Fibroblast of gingiva (primary cell): ENCODE measurements around the gene ZNF106.

Experiments used
- DNase-seq: peaks from one replicate; pipeline ENCODE4 v3.0.0-alpha.2; 2011; ENCODE audit warnings: low read depth

The ZNF106 gene

DNA sequence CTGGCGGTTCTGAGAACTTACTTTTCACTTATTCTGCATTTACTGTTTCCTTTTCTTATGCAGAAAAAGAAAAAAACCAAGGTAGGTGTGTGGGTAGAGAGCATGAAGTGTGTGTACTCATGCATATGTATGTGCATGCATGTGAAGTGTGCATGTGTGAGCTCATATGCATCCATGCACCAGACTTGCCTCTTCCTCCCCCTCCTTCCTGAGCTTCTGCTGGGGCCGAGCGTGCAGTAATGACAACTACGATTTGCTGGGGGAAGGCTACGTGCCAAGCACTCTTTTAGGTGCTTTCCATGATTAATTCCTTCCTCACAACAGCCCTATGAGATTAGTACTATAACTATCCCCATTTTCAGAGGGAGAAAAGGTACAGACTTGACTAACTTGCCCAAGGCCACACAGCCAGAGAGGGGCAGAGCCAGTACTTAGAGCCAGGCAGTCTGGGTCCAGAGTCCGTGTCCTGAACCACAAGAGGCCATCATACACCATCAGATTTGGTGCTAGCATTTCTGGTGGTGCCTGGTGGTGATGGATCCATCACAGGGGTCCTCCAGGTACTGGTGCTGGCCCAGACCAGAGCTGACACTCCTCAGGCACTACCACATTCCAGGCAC, 85.0 kb downstream of the ZNF106 start:
- DNase-seq, result no peak

DNA sequence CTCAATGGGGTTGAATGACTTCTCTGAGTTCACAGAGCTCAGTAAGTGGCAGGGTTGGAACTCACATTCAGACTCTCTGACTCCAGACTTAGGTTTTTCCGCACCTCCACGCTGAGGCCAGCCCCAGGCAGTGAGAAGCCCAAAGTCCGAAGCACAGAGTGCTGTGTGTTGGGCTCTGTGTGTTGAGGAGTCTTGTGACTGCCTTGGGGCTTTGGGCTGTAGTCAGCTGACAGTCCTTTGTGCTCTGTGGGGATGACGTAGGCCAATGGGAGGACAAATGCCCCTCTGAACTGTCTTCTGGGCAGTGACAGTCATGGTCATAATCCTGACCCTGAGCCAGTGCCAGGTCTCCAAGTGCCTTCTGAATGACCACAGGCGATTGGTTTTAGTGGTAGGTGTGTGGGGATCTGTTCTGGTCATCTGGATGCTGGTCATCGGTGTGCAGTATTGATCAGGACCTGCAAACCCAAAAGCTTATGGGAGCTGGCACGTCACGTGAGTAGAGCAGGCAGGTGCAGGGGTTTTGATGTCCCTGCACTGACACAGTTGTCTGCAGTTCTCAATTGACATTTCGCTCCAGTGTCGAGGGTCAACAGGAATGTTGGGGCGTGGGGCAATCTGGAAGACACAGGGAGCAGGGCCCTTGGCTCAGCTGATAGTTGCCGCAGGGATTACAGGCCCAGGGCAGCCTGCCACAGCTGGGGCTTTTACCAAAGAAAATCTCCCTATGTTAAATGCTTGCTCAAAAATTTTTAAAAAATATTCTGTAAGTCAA, 86.3 kb downstream of the ZNF106 start:
- DNase-seq, result no peak

DNA sequence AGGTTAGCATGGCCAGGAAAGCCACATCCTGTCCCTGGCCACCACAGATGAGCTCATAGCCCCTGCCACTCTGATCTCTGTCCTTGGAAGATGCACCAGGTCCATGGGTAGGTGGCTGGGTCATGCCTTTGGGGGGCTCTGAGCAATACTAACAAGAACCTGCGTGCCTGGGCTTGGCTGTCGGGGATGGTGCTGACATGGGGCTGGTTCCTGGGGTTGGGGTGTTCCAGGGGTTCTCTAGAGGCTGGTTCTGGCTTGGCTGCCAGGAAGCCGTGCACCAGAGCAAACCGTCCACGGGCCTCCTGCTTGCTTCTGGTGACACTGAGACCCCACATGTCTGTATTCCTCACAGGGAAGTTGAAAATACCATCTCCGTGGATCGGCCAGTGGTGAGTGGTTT, 87.6 kb downstream of the ZNF106 start:
- no peak for DNase-seq

DNA sequence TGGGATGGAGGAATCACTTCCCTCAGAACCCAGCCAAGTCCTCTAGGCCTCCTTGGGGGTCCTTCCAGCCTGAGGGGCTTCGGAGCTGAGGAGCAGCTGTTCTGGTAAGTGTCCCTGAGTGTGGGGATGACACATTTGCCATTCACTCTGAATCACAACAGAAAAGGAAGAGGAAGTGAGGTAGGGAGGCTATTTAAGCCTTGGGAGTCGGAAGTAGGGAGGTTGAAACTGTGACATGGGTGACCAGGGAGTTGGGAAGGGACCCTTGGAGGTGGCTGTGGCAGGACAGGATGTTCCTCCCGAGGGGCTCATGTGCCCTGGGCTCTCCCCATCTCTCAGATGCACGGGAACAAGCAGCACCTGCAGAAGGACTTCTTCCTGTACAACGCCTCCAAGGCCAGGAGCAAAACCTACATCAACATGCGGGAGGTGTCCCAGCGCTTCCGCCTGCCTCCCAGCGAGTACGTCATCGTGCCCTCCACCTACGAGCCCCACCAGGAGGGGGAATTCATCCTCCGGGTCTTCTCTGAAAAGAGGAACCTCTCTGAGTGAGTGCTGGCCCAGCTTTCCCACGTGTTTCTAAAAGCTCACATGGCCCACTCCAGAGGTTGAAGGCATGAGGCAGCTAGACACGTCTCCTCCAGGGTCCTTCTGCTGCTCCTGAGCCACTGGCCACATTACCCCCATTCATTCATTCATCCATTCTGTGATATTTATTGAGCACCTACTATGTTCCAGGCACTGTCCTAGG, 88.3 kb downstream of the ZNF106 start:
- no peak for DNase-seq

DNA sequence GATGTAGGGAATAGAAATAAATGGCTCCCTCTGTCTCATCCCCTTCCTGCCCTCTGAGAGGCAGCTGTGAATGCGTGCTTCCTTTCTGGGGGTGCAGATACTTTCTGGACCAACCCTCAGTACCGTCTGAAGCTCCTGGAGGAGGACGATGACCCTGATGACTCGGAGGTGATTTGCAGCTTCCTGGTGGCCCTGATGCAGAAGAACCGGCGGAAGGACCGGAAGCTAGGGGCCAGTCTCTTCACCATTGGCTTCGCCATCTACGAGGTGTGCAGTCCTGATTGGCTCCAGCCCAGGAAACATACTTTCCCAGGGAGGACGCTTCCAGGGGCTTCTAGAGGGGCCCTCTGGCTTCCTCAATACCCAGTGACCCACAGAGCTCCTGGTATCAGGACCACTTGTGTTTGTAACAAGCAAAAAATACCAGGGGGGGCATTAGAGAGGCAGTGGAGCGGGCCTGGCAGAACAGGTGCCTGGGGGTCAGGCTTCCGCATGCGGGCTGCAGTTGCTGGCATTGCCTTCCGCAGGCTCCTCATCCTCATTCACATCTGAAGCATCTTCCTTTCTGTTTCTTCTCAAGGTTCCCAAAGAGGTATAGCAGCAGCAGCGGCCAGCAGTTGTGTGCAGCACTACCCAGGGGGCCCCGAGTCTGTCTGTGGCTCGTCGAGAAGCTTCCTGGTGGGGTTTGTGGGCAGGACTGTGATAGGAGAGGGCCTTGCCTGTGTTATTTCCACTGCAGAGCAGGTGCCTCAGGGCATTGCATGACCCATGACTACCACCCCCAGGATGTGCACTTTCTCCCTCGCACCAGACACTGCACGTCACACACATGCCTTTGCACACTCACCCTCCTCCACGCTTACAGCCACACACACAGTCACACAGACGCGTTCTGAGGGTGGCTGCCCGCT, 89.1 kb downstream of the ZNF106 start:
- DNase-seq, result no peak

DNA sequence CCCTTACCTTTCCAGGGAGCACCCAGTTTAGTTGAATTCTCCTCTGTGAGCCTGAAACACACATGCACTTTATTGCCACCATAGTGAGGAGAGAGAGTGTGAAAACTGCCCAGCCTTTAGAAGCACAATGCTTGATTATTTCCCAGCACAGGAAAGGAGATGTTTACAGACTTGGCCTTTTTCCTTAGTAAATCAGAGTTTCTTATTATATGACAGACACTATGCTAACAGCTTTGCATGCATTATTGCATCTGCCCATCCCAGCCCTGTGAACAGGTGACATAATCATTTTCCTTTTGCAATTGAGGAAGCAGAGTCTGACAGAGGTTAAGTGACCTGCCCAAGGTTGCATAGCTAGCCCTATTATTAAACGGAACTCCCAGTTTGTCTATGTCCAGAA, 95.1 kb downstream of the ZNF106 start:
- DNase-seq, result no peak

DNA sequence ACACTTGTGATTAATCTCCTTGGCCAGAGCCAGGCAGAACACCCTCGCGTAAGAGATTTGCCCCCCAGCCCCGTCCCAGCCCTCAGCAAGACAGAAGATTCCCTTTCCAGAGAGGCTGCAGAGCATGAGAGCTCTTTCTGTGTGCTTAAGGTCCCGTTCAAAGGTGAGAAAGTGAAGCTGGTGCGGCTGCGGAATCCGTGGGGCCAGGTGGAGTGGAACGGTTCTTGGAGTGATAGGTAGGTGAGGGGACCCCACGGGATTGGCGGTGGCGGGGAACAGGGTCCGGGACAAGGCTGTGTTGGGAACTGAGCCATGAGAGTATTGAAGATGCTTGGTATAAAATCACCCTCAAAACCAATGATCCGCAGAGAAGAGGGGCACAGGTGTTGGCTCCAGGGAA, 96.8 kb downstream of the ZNF106 start:
- DNase-seq, result no peak

DNA sequence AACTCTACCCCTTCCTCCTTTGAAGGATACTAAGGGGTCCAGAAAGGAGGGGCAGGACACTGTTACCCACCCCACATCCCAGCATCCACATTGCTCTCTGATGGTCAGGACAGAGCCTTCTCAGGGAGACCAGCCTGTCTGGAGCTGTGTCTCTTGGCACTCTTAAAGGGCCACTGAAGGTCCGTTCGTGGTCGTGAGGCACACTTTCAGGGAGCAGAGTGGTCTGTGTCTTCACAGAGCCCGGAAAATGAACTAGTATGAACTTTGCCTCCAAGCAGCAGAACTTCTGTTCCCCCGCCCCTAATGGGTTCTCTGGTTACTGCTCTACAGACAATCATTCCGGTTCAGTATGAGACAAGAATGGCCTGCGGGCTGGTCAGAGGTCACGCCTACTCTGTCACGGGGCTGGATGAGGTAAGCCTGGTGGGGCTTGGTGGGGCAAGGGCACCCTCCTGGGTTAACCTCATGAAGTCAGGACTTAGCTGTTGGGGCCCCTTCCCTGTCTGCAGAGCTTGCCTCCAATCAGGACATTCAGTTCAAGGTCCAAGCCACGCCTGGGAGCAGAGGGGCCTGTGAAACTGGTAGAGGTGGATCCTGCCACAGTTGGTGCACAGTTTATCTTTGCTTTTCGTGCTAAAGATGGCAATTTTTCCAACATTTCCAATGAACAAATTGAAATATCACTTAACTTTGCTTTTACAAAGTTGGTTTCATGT, 98.5 kb downstream of the ZNF106 start:
- DNase-seq, result no peak

DNA sequence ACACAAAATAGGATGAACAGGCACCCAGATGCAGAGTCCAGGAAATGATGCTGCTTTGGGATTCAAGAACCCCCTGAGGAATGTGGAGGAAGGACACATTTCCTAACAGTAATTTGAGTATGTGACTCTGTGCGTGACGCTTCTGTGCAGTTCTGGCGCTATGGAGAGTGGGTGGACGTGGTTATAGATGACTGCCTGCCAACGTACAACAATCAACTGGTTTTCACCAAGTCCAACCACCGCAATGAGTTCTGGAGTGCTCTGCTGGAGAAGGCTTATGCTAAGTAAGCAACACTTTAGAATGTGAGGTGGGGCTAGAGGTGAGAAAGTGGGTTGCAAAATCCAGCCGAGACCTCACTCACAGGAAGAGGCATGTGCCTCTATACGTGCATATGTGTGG, 103.3 kb downstream of the ZNF106 start:
- no peak for DNase-seq

DNA sequence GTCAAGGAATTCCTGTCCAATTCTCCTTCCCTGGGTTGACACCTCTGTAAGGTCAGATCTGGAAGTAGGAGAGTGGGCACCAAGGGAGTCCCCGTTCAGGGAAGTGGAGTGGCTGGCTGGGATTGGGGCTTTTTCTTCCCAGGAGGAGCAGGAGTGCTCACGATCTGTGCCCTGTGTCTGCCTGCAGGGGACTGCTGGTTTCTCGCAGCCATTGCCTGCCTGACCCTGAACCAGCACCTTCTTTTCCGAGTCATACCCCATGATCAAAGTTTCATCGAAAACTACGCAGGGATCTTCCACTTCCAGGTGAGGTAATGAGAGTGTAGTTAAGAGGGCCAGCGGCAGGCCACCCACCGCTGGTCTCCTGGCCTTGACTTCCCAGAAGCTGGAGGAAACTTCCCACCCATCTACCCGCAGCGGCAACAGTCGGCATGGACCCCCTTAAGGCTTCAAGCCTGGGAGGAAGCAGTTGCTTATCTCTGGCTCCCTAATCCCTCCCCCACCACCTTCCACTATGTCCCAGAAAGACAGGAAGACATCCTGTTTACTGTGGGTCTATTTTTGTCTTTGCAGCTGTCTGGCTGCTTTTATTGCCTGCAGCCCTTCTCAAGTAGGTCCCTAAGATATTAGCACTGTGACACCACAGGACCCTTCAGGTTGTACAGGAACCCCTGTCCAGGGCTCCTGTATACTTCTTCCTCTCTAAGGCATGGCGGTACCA, 104.8 kb downstream of the ZNF106 start:
- no peak for DNase-seq

DNA sequence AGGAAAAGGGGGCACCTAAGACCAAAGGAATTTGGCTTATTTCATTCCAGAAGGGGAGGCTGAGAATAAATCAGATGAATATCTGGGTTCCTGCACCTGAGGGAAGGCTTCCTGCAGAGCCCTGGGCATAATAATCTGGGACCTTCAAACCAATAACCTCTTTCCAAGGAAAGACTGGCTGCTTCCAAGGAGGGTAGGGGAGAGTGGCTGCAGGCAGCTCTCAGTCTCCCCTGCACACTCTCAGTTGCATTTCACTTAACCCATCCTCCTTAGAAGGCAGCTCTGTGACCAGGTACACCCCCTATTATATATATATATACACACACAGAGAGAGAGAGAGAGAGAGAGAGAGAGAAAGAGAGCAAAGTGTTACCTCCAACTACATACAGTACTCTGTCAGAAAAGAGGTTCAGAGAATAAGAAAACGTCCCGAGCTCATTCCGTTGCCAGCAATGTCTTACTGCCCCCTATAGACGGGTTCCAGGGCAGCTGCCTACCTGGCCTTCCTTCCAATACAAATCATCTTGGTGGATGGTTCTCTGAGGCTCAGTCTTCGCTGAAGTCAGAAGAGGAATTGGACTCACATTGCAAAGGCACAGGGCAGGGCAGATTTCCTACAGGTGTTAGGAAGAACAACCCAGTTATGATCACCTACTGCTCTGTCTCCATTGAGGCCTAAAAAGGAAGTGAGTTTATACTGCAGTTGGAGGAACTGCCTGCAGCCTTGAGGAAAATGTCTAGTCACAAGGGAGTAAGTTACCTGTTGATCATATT, 105.5 kb downstream of the ZNF106 start:
- DNase-seq, result no peak

DNA sequence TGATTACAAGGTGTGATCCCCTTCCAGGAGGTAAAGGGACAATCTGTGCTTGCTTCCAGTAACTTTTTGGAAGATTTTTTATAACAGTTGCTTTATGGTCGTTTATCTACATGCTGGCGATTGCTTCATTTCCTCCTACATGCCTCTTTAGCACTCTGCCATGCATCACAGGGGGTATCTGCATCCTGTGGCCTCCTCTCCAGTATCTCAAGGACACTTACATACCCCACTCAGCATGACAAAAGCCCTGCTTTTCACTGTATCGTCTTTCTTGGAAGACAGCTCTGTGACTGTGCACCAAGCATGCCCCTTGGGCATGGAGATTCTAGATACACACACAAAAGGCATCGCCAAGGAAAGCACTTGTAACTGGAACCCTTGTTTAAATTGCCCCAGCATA, 106.3 kb downstream of the ZNF106 start:
- no peak for DNase-seq

DNA sequence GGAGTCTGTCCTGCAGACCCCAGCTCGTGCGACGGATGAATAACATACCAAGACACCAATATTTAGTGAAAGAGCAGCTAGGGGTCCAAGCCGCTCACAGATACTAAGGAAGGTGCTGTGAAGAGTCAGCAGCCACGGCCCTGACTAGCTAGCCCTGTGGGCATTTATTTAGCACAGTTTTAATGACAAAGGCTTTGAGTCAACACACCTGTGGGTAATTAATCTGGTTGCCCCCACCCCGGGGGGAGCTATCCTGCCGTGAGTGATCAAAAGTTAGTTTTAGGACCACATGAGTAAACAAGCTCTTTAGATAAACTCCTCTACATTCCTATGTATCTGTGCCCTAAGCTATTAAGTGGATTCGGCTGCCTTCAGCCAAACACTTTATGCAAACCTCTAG, 112.9 kb downstream of the ZNF106 start:
- DNase-seq, result no peak

DNA sequence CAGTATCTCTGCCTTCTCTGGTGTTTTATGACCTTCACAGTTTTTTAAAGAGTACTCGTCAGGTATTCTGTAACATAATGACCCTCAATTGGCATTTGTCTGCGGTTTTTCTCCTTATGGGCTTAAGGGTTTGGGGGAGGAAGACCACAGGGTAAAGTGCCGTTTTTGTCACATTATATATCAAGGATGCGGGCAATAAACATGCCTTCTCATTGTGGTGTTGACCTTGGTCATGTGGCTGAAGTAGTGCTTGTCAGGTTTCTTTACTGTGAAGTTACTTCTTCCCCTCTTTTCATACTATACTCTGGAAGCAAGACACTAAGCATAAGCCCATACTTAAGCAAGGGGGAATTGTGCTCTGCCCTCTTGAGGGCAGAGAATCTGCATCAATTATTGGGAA, 115.0 kb downstream of the ZNF106 start:
- DNase-seq, result no peak

DNA sequence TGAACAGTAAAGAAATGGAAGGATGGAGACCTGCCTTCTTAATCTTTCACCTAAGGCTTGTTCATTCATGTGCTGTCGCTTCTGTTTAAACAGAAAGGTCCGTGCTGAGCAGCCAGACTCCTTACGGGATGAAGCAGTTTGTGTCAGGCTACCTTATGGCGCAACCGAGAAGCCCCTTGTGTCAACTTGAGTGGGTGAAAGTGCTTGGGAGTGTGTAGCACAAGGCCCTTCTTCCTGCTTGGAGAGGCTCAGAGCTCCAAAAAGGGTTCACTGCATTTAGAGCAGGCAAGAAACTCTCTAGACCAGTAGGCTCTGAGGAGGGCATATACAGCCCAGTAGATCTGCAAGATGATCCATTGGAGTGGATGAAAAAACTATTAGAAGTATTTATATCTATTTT, 115.7 kb downstream of the ZNF106 start:
- DNase-seq, result no peak

DNA sequence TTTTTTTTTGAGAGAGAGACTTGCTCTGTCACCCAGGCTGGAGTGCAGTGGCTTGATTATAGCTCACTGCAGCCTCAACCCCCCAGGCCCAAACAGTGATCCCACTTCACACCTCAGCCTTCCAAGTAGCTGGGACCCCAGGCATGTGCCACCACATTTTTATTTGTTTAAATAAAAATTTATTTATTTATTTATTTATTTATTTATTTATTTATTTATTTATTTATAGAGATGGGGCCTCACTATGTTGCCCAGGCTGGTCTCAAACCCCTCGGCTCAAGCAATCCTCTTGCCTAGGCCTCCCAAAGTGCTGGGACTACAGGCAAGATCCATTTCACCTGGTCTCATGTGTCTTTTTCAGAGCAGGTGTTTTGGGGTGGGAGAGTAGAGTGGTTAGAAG, 116.1 kb downstream of the ZNF106 start:
- no peak for DNase-seq

DNA sequence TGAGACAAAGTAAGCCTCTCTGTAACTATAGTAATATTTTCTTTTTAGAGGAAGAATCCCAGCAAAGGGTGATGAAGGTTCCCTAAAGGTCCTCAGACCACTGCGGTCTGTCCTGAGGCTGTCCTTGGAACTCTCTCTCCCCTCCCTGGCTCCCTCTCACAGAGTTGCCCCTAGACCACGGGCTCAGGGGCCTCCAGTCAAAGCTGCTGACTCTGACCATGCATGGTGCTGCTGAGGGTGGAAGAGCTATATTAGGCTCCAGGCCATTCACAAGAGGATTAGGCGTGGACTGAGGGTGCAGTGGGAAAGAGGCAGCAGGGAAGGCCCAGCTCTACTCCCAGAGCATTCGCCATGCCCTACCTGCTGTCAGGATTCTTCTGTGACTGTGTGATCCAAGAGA, 117.0 kb downstream of the ZNF106 start:
- no peak for DNase-seq

DNA sequence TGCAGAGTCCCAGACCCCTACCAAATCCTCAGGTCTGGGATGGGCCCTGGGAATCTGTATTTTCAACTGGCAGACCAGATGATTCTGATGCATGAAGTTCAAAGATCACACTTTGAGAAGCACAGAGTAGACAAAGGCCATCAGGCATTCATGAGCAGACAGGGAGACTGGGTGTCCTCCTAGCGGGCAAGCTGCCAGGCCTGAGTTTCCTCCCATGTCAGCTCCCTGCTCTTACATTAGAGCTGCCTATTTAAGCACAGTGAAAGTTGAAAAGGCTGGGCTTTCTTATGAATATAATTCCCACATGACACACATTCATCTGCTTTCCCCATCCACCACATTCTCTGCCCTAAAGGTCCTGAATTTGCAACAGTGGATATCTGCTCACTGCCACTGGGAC, 117.7 kb downstream of the ZNF106 start:
- no peak for DNase-seq

DNA sequence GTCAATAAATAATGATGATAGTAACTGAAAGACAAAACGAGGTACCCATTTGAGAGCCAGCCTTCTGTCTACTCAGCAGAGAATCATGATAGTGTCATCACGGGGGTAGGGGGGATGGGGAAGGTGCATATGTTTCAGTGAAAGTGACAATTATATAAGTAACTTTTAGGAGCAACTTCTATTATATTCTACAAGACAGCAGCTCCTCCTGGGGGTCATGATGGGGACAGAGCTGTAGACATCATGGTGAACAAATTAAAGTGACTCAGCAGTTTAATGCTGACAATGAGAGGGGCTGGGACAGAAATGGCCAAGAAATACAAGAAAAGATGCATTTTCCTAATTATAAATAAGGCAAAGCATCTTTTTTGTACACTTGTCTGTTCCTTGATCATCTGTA, 119.8 kb downstream of the ZNF106 start:
- no peak for DNase-seq

DNA sequence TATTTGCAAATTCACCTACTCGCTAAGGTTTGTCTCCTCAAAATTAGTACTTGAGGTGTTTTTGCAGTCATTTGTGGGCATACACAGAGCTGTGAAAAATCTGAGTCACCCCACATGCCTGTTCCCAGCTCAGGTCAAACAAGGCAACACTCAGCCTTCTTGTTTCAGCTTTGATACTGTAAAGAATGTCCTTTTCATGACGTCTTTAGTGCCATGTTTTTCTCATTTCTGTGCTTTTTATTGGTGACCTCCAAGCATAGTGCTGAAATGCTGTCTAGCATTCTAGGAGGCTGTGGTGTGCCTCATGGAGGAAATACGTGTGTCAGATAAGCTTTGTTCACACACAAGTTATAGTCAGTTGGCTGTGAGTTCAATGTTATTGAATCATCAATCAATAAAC, 122.8 kb downstream of the ZNF106 start:
- no peak for DNase-seq
